ENCODE results near the gene OR6X1. TPM values are rescaled to one million over a fixed set of nuclear protein-coding genes. Genes with fewer than 3 reads are reported as not detected.

Gene OR6X1
- not detected for total RNA-seq

- H3K9me3 ChIP-seq = no peaks in the 10 kb centered on the region
- TF ChIP-seq CTCF (IDR thresholded peaks at IDR 0.05) = no peak
- no peak for TF ChIP-seq POLR2A (IDR thresholded peaks at IDR 0.05)
- no peaks in the 10 kb centered on the region for H3K27me3 ChIP-seq
- H3K36me3 ChIP-seq = no peaks in the 10 kb centered on the region
- no peak within 1 kb of the TSS for H3K27ac ChIP-seq
- no peak for DNase-seq
- WGBS, 2 donors = 94 to 95% methylated on average over 3 of the region's 3 CpGs
- no peaks in the 10 kb centered on the region for H3K4me1 ChIP-seq
- intact Hi-C loops (cut with DNase I) = no loop called here
- H3K4me3 ChIP-seq (replicated peaks in 1 of 3) = no peak within 1 kb of the TSS
Observed at GRCh38 chr11:123754101-123754568, at the start of gene OR6X1. TSS of gene OR6X1 (minus strand) at chr11:123754518. CDS start at chr11:123754518, 0 bp downstream.

- Histone ChIP-seq H3K36me3 (no peaks in the 10 kb centered on the region), H3K27me3 (no peaks in the 10 kb centered on the region), H3K27ac (no peak overlapping the region), H3K4me3 (replicated peaks in 1 of 3) (no peak overlapping the region), H3K4me1 (no peaks in the 10 kb centered on the region), H3K9me3 (no peaks in the 10 kb centered on the region)
- WGBS, 2 donors = 0 to 33% methylated on average over 1 of the region's 1 CpG
- intact Hi-C loops (cut with DNase I) = no loop called here
- no peak for DNase-seq
- TF ChIP-seq CTCF (IDR thresholded peaks at IDR 0.05) (no peak), POLR2A (IDR thresholded peaks at IDR 0.05) (no peak)
Observed at GRCh38 chr11:123801765-123802164, 47.4 kb upstream of the OR6X1 start.

GRCh38 chr11:123800036-123800435 lies 45.7 kb upstream of the OR6X1 start:
- H3K36me3 ChIP-seq = no peaks in the 10 kb centered on the region
- no peaks in the 10 kb centered on the region for H3K4me1 ChIP-seq
- TF ChIP-seq CTCF (IDR thresholded peaks at IDR 0.05) (no peak), POLR2A (IDR thresholded peaks at IDR 0.05) (no peak)
- no peaks in the 10 kb centered on the region for H3K9me3 ChIP-seq
- H3K4me3 ChIP-seq (replicated peaks in 1 of 3) = no peak overlapping the region
- H3K27me3 ChIP-seq = no peaks in the 10 kb centered on the region
- 88 to 97% methylated on average over 3 of the region's 3 CpGs for WGBS, 2 donors
- no peak overlapping the region for H3K27ac ChIP-seq
- intact Hi-C loops (cut with DNase I) = no loop called here
- DNase-seq = no peak

- Histone ChIP-seq H3K27ac (no peak overlapping the region), H3K9me3 (no peaks in the 10 kb centered on the region), H3K4me3 (replicated peaks in 1 of 3) (no peak overlapping the region), H3K4me1 (no peaks in the 10 kb centered on the region), H3K36me3 (no peaks in the 10 kb centered on the region), H3K27me3 (no peaks in the 10 kb centered on the region)
- WGBS, 2 donors = 94 to 96% methylated on average over 4 of the region's 4 CpGs
- no peak for DNase-seq
- TF ChIP-seq CTCF (IDR thresholded peaks at IDR 0.05) (no peak), POLR2A (IDR thresholded peaks at IDR 0.05) (no peak)
- intact Hi-C loops (cut with DNase I) = no loop called here
Observed at GRCh38 chr11:123799438-123799837, 45.1 kb upstream of the OR6X1 start.

- no peak for DNase-seq
- intact Hi-C loops (cut with DNase I) = no loop called here
- H3K9me3 ChIP-seq = no peaks in the 10 kb centered on the region
- no peaks in the 10 kb centered on the region for H3K4me1 ChIP-seq
- TF ChIP-seq CTCF (IDR thresholded peaks at IDR 0.05) (no peak), POLR2A (IDR thresholded peaks at IDR 0.05) (no peak)
- H3K36me3 ChIP-seq = no peaks in the 10 kb centered on the region
- H3K4me3 ChIP-seq (replicated peaks in 1 of 3) = no peak overlapping the region
- no peaks in the 10 kb centered on the region for H3K27me3 ChIP-seq
- H3K27ac ChIP-seq = no peak overlapping the region
- 88 to 90% methylated on average over 5 of the region's 5 CpGs for WGBS, 2 donors
Observed at GRCh38 chr11:123798513-123799252, 44.4 kb upstream of the OR6X1 start.
